ENCODE measurements around the gene EMD. TPM values are rescaled to one million over a fixed set of nuclear protein-coding genes. Genes with fewer than 3 reads are reported as not detected.

The EMD gene
- total and polyA plus RNA-seq, 10 donors, result 29.8 to 83.1 (median 54.3) TPM

DNA sequence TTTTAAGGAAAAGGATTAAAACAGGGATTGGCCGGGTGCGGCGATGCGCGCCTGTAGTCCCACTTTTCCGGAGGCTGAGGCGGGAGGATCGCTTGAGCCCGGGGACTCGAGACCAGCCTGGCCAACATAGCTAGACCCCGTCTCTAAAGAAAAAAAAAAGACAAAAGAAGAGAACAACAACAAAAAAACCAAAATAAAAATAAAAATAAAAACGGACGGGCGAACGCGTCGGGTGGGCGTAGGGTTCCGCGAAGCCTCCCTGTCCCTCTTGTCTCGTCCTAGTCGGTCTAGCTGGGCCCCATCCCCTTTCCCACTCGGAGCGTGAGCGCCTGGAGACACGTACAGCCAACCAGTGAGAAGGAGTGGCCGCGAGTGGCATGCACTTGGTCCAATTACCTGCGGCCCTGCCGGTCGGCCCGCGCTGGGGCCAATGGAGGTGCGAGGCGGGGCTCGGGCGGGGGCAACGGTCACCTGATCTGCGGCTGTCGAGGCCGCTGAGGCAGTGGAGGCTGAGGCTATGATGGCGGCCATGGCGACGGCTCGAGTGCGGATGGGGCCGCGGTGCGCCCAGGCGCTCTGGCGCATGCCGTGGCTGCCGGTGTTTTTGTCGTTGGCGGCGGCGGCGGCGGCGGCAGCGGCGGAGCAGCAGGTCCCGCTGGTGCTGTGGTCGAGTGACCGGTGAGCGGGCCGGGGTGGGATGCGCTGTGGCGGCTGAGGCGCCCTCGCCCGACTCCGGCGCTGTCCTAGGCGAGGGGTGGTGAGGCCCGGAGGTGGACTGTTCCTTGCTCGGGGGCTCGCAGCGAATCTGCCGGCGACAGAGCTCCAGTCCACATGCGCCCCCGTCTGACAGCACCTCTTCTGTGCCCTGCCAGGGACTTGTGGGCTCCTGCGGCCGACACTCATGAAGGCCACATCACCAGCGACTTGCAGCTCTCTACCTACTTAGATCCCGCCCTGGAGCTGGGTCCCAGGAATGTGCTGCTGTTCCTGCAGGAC is 49.4 kb downstream of the EMD start, which contains the start of gene ATP6AP1:
Gene ATP6AP1 (plus strand): TSS at position 502 of the 996 bp plus-strand sequence. CDS start 16 bp downstream, at position 518.
- Histone ChIP-seq H3K36me3 (peaks cover 0 to 20% (median 12%) of the 10 kb centered on the region in 6 donors), H3K27me3 (replicated peaks in 1 of 7) (no peaks in the 10 kb centered on the region), H3K27ac (peak within 1 kb of the TSS; percentile 70 to 94 (median 90)), H3K9me3 (no peaks in the 10 kb centered on the region), H3K4me1 (peaks cover 3 to 61% (median 26%) of the 10 kb centered on the region in 6 donors), H3K4me3 (peak within 1 kb of the TSS; percentile 62 to 86 (median 63))
- intact Hi-C loops (cut with DNase I; ENCODE audit: low total_unique reads), result no loop called here
- TF ChIP-seq POLR2AphosphoS5 (IDR thresholded peaks at IDR 0.05) (peak; percentile 86 to 91 (median 90)), POLR2A (IDR thresholded peaks at IDR 0.05) (peak in 2 of 3 donors; percentile 26 to 51)
- TF ChIP-seq, protein P1, sequence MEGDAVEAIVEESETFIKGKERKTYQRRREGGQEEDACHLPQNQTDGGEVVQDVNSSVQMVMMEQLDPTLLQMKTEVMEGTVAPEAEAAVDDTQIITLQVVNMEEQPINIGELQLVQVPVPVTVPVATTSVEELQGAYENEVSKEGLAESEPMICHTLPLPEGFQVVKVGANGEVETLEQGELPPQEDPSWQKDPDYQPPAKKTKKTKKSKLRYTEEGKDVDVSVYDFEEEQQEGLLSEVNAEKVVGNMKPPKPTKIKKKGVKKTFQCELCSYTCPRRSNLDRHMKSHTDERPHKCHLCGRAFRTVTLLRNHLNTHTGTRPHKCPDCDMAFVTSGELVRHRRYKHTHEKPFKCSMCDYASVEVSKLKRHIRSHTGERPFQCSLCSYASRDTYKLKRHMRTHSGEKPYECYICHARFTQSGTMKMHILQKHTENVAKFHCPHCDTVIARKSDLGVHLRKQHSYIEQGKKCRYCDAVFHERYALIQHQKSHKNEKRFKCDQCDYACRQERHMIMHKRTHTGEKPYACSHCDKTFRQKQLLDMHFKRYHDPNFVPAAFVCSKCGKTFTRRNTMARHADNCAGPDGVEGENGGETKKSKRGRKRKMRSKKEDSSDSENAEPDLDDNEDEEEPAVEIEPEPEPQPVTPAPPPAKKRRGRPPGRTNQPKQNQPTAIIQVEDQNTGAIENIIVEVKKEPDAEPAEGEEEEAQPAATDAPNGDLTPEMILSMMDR (IDR thresholded peaks at IDR 0.05 in 8 of 11, conservative IDR thresholded peaks at IDR 0.05 in 3 of 11), result no peak
- DNase-seq, result peak; percentile 94
- WGBS, 5 donors, result 7 to 56% (median 22%) methylated on average over 42 to 87 of the region's 87 CpGs

GRCh38 chrX:154429711-154430110 is 50.6 kb downstream of the EMD start:
- intact Hi-C loops (cut with DNase I; ENCODE audit: low total_unique reads), result no loop called here
- Histone ChIP-seq H3K4me3 (peak overlapping the region in 6 of 8 donors; percentile 62 to 86 (median 63)), H3K4me1 (peaks cover 3 to 52% (median 26%) of the 10 kb centered on the region in 6 donors), H3K27ac (peak overlapping the region in 5 of 8 donors; percentile 71 to 94 (median 92)), H3K27me3 (replicated peaks in 1 of 7) (no peaks in the 10 kb centered on the region), H3K9me3 (no peaks in the 10 kb centered on the region), H3K36me3 (peaks cover 0 to 33% (median 12%) of the 10 kb centered on the region in 6 donors)
- DNase-seq, result no peak
- 73 to 84% (median 82%) methylated on average over 2 of the region's 2 CpGs for WGBS, 5 donors
- TF ChIP-seq POLR2A (IDR thresholded peaks at IDR 0.05), result no peak
- no peak for TF ChIP-seq POLR2AphosphoS5 (IDR thresholded peaks at IDR 0.05)
- TF ChIP-seq, protein P1 (IDR thresholded peaks at IDR 0.05 in 8 of 11, conservative IDR thresholded peaks at IDR 0.05 in 3 of 11), result no peak

DNA sequence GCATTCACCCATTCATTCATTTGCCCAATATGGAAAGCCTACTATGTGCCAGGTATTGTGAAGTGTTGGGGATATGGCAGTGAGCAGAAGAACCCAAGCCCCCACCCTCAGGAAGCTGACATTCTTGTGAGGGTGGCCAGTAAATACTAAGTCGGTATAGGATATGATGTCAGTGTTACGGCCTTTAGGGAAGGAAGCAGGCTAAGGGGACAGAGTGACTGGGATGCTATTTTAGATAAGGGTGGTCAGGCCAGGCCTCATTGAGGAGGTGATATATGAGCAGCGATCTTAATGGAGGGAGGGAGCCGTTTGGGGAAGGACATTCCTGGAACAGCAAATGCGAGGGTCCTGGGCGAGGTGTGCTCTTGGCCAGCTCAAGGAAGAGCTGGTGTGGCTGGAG is 51.4 kb downstream of the EMD start:
- Histone ChIP-seq H3K4me3 (peak overlapping the region in 1 of 8 donors; percentile 86), H3K4me1 (peaks cover 3 to 51% (median 26%) of the 10 kb centered on the region in 6 donors), H3K9me3 (no peaks in the 10 kb centered on the region), H3K36me3 (peaks cover 0 to 40% (median 14%) of the 10 kb centered on the region in 6 donors), H3K27ac (peak overlapping the region in 7 of 8 donors; percentile 27 to 94 (median 90)), H3K27me3 (replicated peaks in 1 of 7) (no peaks in the 10 kb centered on the region)
- TF ChIP-seq POLR2AphosphoS5 (IDR thresholded peaks at IDR 0.05) (peak in 1 of 3 donors; percentile 46), POLR2A (IDR thresholded peaks at IDR 0.05) (no peak)
- intact Hi-C loops (cut with DNase I; ENCODE audit: low total_unique reads), result no loop called here
- 34 to 65% (median 45%) methylated on average over 5 to 6 of the region's 6 CpGs for WGBS, 5 donors
- no peak for DNase-seq

- peak overlapping the region in 7 of 8 donors; percentile 27 to 94 (median 90) for H3K27ac ChIP-seq
- H3K27me3 ChIP-seq (replicated peaks in 1 of 7), result no peaks in the 10 kb centered on the region
- H3K4me1 ChIP-seq, result peaks cover 3 to 55% (median 27%) of the 10 kb centered on the region in 6 donors
- H3K9me3 ChIP-seq, result no peaks in the 10 kb centered on the region
- WGBS, 5 donors, result 28 to 64% (median 48%) methylated on average over 7 of the region's 7 CpGs
- intact Hi-C loops (cut with DNase I; ENCODE audit: low total_unique reads), result no loop called here
- DNase-seq, result no peak
- H3K36me3 ChIP-seq, result peaks cover 0 to 45% (median 15%) of the 10 kb centered on the region in 6 donors
- peak overlapping the region in 1 of 8 donors; percentile 86 for H3K4me3 ChIP-seq
- TF ChIP-seq, protein P1 (IDR thresholded peaks at IDR 0.05 in 8 of 11, conservative IDR thresholded peaks at IDR 0.05 in 3 of 11), result no peak
- TF ChIP-seq POLR2AphosphoS5 (IDR thresholded peaks at IDR 0.05) (no peak), POLR2A (IDR thresholded peaks at IDR 0.05) (no peak)
Observed at GRCh38 chrX:154430916-154431315, 51.8 kb downstream of the EMD start.

Small RNA genes lying within 50 kb of the gene (small RNA-seq; reads per million reads assigned to genes)
- gene SNORA70, result 0 reads per million in 4 donors

Other genes with a start within 250 kb of the EMD start
- gene OPN1LW, start 235.1 kb upstream of the EMD start, total RNA-seq, result not detected
- gene OPN1LW, start 235.1 kb upstream of the EMD start, polyA plus RNA-seq, result not detected
- gene OPN1MW, start 196.7 kb upstream of the EMD start, total RNA-seq, result not detected
- gene OPN1MW, start 196.7 kb upstream of the EMD start, polyA plus RNA-seq, result not detected
- not detected for gene OPN1MW2, start 159.5 kb upstream of the EMD start, total RNA-seq
- gene OPN1MW2, start 159.5 kb upstream of the EMD start, polyA plus RNA-seq, result not detected
- not detected for gene OPN1MW3, start 121.7 kb upstream of the EMD start, total RNA-seq
- not detected for gene OPN1MW3, start 121.7 kb upstream of the EMD start, polyA plus RNA-seq
- not detected for gene TEX28, start 84.2 kb upstream of the EMD start, total RNA-seq
- gene TEX28, start 84.2 kb upstream of the EMD start, polyA plus RNA-seq, result not detected
- gene TKTL1, start 83.5 kb upstream of the EMD start, total RNA-seq, result 1 to 10 TPM in 3 of 7 donors, under 1 TPM in 3, not detected in 1; 0.42 to 3.7 (median 1.2) TPM
- under 1 TPM; 0.13 to 0.57 (median 0.24) TPM for gene TKTL1, start 83.5 kb upstream of the EMD start, polyA plus RNA-seq
- gene FLNA, start 4.7 kb upstream of the EMD start, total RNA-seq, result 1,000 to 10,000 TPM in 1 of 7 donors, 100 to 1,000 TPM in 6; 401 to 1,447 (median 668) TPM
- 100 to 1,000 TPM; 259 to 548 (median 322) TPM for gene FLNA, start 4.7 kb upstream of the EMD start, polyA plus RNA-seq
- gene RPL10, start 19.1 kb downstream of the EMD start, total RNA-seq, result 1,000 to 10,000 TPM; 2,711 to 4,089 (median 3,238) TPM
- 1,000 to 10,000 TPM; 6,919 to 9,324 (median 8,870) TPM for gene RPL10, start 19.1 kb downstream of the EMD start, polyA plus RNA-seq
- gene DNASE1L1, start 30.0 kb downstream of the EMD start, total RNA-seq, result 10 to 100 TPM; 25.9 to 54.5 (median 43.5) TPM
- 10 to 100 TPM; 18.1 to 26.5 (median 22.5) TPM for gene DNASE1L1, start 30.0 kb downstream of the EMD start, polyA plus RNA-seq
- 100 to 1,000 TPM in 1 of 7 donors, 10 to 100 TPM in 6; 70.1 to 107 (median 76.3) TPM for gene TAFAZZIN, start 32.2 kb downstream of the EMD start, total RNA-seq
- 100 to 1,000 TPM in 2 of 3 donors, 10 to 100 TPM in 1; 65.7 to 135 (median 115) TPM for gene TAFAZZIN, start 32.2 kb downstream of the EMD start, polyA plus RNA-seq
- gene ATP6AP1, start 49.4 kb downstream of the EMD start, total RNA-seq, result 100 to 1,000 TPM in 3 of 7 donors, 10 to 100 TPM in 4; 80.3 to 127 (median 99.9) TPM
- 10 to 100 TPM; 34.2 to 62.3 (median 44.1) TPM for gene ATP6AP1, start 49.4 kb downstream of the EMD start, polyA plus RNA-seq
- gene GDI1, start 57.9 kb downstream of the EMD start, total RNA-seq, result 100 to 1,000 TPM in 6 of 7 donors, 10 to 100 TPM in 1; 88.7 to 137 (median 111) TPM
- gene GDI1, start 57.9 kb downstream of the EMD start, polyA plus RNA-seq, result 100 to 1,000 TPM in 2 of 3 donors, 10 to 100 TPM in 1; 56.2 to 125 (median 107) TPM
- 10 to 100 TPM; 30.3 to 53.9 (median 45.5) TPM for gene FAM50A, start 64.8 kb downstream of the EMD start, total RNA-seq
- 100 to 1,000 TPM in 1 of 3 donors, 10 to 100 TPM in 2; 65.7 to 123 (median 99.4) TPM for gene FAM50A, start 64.8 kb downstream of the EMD start, polyA plus RNA-seq
- gene PLXNA3, start 79.0 kb downstream of the EMD start, total RNA-seq, result 10 to 100 TPM in 6 of 7 donors, 1 to 10 TPM in 1; 9.1 to 46.8 (median 27.2) TPM
- gene PLXNA3, start 79.0 kb downstream of the EMD start, polyA plus RNA-seq, result 10 to 100 TPM in 1 of 3 donors, 1 to 10 TPM in 2; 2.5 to 11.6 (median 4.1) TPM
- 10 to 100 TPM; 11.8 to 25.2 (median 16.7) TPM for gene LAGE3, start 100.0 kb downstream of the EMD start, total RNA-seq
- 10 to 100 TPM; 15.0 to 27.7 (median 27.3) TPM for gene LAGE3, start 100.0 kb downstream of the EMD start, polyA plus RNA-seq
- gene UBL4A, start 107.3 kb downstream of the EMD start, total RNA-seq, result 10 to 100 TPM; 18.6 to 36.3 (median 23.1) TPM
- gene UBL4A, start 107.3 kb downstream of the EMD start, polyA plus RNA-seq, result 10 to 100 TPM; 13.4 to 27.1 (median 20.6) TPM
- 10 to 100 TPM; 15.9 to 21.8 (median 17.4) TPM for gene SLC10A3, start 111.3 kb downstream of the EMD start, total RNA-seq
- 10 to 100 TPM; 11.0 to 17.0 (median 14.1) TPM for gene SLC10A3, start 111.3 kb downstream of the EMD start, polyA plus RNA-seq
- 10 to 100 TPM; 29.1 to 38.1 (median 34.7) TPM for gene FAM3A, start 136.9 kb downstream of the EMD start, total RNA-seq
- 10 to 100 TPM; 35.2 to 54.5 (median 52.3) TPM for gene FAM3A, start 136.9 kb downstream of the EMD start, polyA plus RNA-seq
- 10 to 100 TPM; 57.0 to 93.1 (median 70.3) TPM for gene G6PD, start 167.6 kb downstream of the EMD start, total RNA-seq
- gene G6PD, start 167.6 kb downstream of the EMD start, polyA plus RNA-seq, result 10 to 100 TPM; 15.5 to 34.2 (median 15.7) TPM
- 10 to 100 TPM; 18.9 to 66.6 (median 39.1) TPM for gene IKBKG, start 168.3 kb downstream of the EMD start, total RNA-seq
- 10 to 100 TPM; 21.5 to 52.8 (median 49.9) TPM for gene IKBKG, start 168.3 kb downstream of the EMD start, polyA plus RNA-seq
- not detected for gene CTAG1A, start 205.8 kb downstream of the EMD start, total RNA-seq
- gene CTAG1A, start 205.8 kb downstream of the EMD start, polyA plus RNA-seq, result not detected
- gene CTAG1B, start 240.0 kb downstream of the EMD start, total RNA-seq, result not detected
- gene CTAG1B, start 240.0 kb downstream of the EMD start, polyA plus RNA-seq, result not detected